B cell (primary cell): ENCODE results near the gene MRPS11. TPM values are rescaled to one million over a fixed set of nuclear protein-coding genes. Genes with fewer than 3 reads are reported as not detected.
"Not testable (repeated sequence)": the region's sequence is repeated elsewhere in the genome, so short reads cannot be mapped to it uniquely, and the experiment has no call there.

Experiments used
- ATAC-seq: fragments of 200-7000 bp; cut with Tn5 transposase; one replicate; pipeline ENCODE4 v1.10.0; 2021; ENCODE audit warnings: low read depth, mild to moderate bottlenecking, moderate number of reproducible peaks, moderate library complexity
- CTCF ChIA-PET: fragments of 350-600 bp; sonication (Branson Sonifier 250); formaldehyde crosslinking; loops from one replicate; lab custom pipeline; 2021; ENCODE audit warnings: antibody characterized with exemption, inconsistent platforms; lab: Charles Lee
- POLR2A ChIA-PET: fragments of 350-600 bp; sonication (Branson Sonifier 250); formaldehyde crosslinking; loops from one replicate; lab custom pipeline; 2021; ENCODE audit warnings: antibody characterized with exemption; lab: Charles Lee
- DNase-seq: peaks from one replicate; pipeline ENCODE4 v3.0.0; 2013
- H2AFZ ChIP-seq: 2 replicates; pipeline ENCODE4 v1.6.1; 2012; ENCODE audit warnings: mild to moderate bottlenecking, low read depth, low read length; ENCODE audit not compliant: insufficient read depth, poor library complexity, severe bottlenecking
- H3K27ac ChIP-seq, 2 donors: 1 replicate in 1 of 2; 2 replicates in 1 of 2; pipeline ENCODE4 v1.5.1; 2012 to 2013; ENCODE audit warnings: low read length in 2 of 2, mild to moderate bottlenecking in 2 of 2, moderate library complexity in 1 of 2
- H3K27me3 ChIP-seq, 4 experiments: fragments of 200-600 bp in 1 of 4; sonication (generic) in 1 of 4; replicated peaks in 1 of 4; 1 replicate in 2 of 4; 2 replicates in 2 of 4; pipeline versions ENCODE4 v1.6.1 to v1.7.0; 2013 to 2016; ENCODE audit warnings: low read length in 3 of 4, mild to moderate bottlenecking in 2 of 4, mixed read lengths in 1 of 4, moderate library complexity in 1 of 4; ENCODE audit not compliant: insufficient read depth in 4 of 4, control insufficient read depth in 3 of 4; ENCODE audit errors: control extremely low read depth in 1 of 4
- H3K36me3 ChIP-seq, 2 experiments: replicated peaks in 1 of 2; 1 replicate in 1 of 2; 2 replicates in 1 of 2; pipeline versions ENCODE4 v1.6.1 to v1.7.1; 2013; ENCODE audit warnings: low read length in 1 of 2; ENCODE audit not compliant: insufficient read depth in 2 of 2, control insufficient read depth in 1 of 2; ENCODE audit errors: control extremely low read depth in 1 of 2, extremely low read depth in 1 of 2
- H3K4me1 ChIP-seq, 2 donors: fragments of 200-600 bp in 1 of 2; sonication (generic) in 1 of 2; 1 replicate in 1 of 2; 2 replicates in 1 of 2; pipeline versions ENCODE4 v1.5.1 to v1.6.1; 2013 to 2017; ENCODE audit warnings: low read length in 2 of 2; ENCODE audit not compliant: control insufficient read depth in 2 of 2, insufficient read depth in 2 of 2
- H3K4me2 ChIP-seq: replicated peaks from 2 replicates; pipeline ENCODE3; 2012; ENCODE audit warnings: mild to moderate bottlenecking, low read depth, low read length; ENCODE audit not compliant: poor library complexity, severe bottlenecking
- H3K4me3 ChIP-seq, 5 experiments: fragments of 200-600 bp in 1 of 5; sonication (generic) in 1 of 5; 1 replicate in 3 of 5; 2 replicates in 2 of 5; pipeline versions ENCODE4 v1.5.1 to v1.7.0; 2011 to 2016; ENCODE audit warnings: low read length in 4 of 5, mild to moderate bottlenecking in 4 of 5, low read depth in 2 of 5, control low read depth in 1 of 5, moderate library complexity in 1 of 5; ENCODE audit not compliant: insufficient read depth in 1 of 5; ENCODE audit errors: control extremely low read depth in 1 of 5, extremely low read depth in 1 of 5
- H3K79me2 ChIP-seq: fragments of 200-600 bp; sonication (generic); one replicate; pipeline ENCODE4 v1.6.0; 2016; ENCODE audit warnings: low read length; ENCODE audit not compliant: control insufficient read depth, insufficient read depth
- H3K9ac ChIP-seq: fragments of 200-600 bp; sonication (generic); 2 replicates; pipeline ENCODE4 v1.6.1; 2017; ENCODE audit warnings: mild to moderate bottlenecking, low read length, moderate library complexity
- H3K9me3 ChIP-seq, 3 donors: one replicate each; pipeline versions ENCODE4 v1.6.1 to v1.7.1; 2013; ENCODE audit warnings: low read length in 2 of 3; ENCODE audit not compliant: control insufficient read depth in 2 of 3, insufficient read depth in 1 of 3; ENCODE audit errors: control extremely low read depth in 1 of 3
- H4K20me1 ChIP-seq: 2 replicates; pipeline ENCODE4 v1.6.0; 2012; ENCODE audit warnings: mild to moderate bottlenecking, low read length; ENCODE audit not compliant: insufficient read depth, control insufficient read depth, poor library complexity, severe bottlenecking
- H3K27ac Mint-ChIP-seq: one replicate; pipeline ENCODE4 v1.8.0; 2021; ENCODE audit warnings: mixed read lengths
- H3K27me3 Mint-ChIP-seq: one replicate; pipeline ENCODE4 v1.8.0; 2021; ENCODE audit warnings: mixed read lengths
- H3K4me1 Mint-ChIP-seq: one replicate; pipeline ENCODE4 v1.8.0; 2021; ENCODE audit warnings: mixed read lengths
- H3K4me3 Mint-ChIP-seq: one replicate; pipeline ENCODE4 v1.8.0; 2021; ENCODE audit warnings: mixed read lengths
- H3K9me3 Mint-ChIP-seq: one replicate; pipeline ENCODE4 v1.8.0; 2022; ENCODE audit warnings: mixed read lengths; ENCODE audit not compliant: insufficient read depth
- CTCF ChIP-seq: fragments of 200-600 bp; IDR thresholded peaks from one replicate; pipeline ENCODE4 v1.8.0; 2022; ENCODE audit warnings: antibody characterized with exemption, mild to moderate bottlenecking
- EZH2 ChIP-seq: IDR thresholded peaks from 2 replicates; pipeline ENCODE4 v1.6.1; 2012; ENCODE audit warnings: borderline replicate concordance, low read depth, mild to moderate bottlenecking, moderate library complexity, low read length; ENCODE audit not compliant: insufficient read depth, poor library complexity, severe bottlenecking
- WGBS: methylation state at CpG from one replicate; pipeline ENCODE4 v1.1.5; 2013; ENCODE audit warnings: missing lambda C conversion rate; ENCODE audit not compliant: insufficient coverage; 5-methylcytosine and 5-hydroxymethylcytosine counted together
- intact Hi-C: fragments of 100-400 bp; cut with micrococcal nuclease; formaldehyde crosslinking; loops from one replicate; pipeline ENCODE4 v1.10.0; 2022
- polyA plus RNA-seq: library from polyadenylated mRNA; depleted of rRNA; stranded (reverse); fragments of >200 nt; gene quantifications from 2 replicates; pipeline ENCODE4 v1.2.3, GENCODE V29; 2012
- total RNA-seq, 2 donors: library from RNA; stranded (reverse); fragments of 120-200 nt in 1 of 2; gene quantifications; 1 replicate in 1 of 2; 2 replicates in 1 of 2; pipeline versions ENCODE4 v1.2.3 to v1.2.4, GENCODE V29; 2013 to 2022

MRPS11 gene
- total and polyA plus RNA-seq, 2 donors (not counting 1 experiment from before 2014, with no cell fraction given): 21.1 to 37.9 TPM

GRCh38 chr15:88518903-88519302 lies 51.4 kb downstream of the MRPS11 start:
- Histone ChIP-seq H3K9me3 (no peaks in the 10 kb centered on the region), H4K20me1 (no peaks in the 10 kb centered on the region), H3K4me2 (no peak overlapping the region), H3K79me2 (no peaks in the 10 kb centered on the region), H3K9ac (no peak overlapping the region), H2AFZ (no peak overlapping the region), H3K36me3 (peaks cover 5 to 9% of the 10 kb centered on the region in 2 experiments), H3K4me1 (no peaks in the 10 kb centered on the region), H3K4me3 (no peak overlapping the region), H3K27me3 (no peaks in the 10 kb centered on the region), H3K27ac (no peak overlapping the region)
- no peak for TF ChIP-seq EZH2
- no peak for TF ChIP-seq CTCF
- Mint-ChIP-seq H3K27me3 (no peaks in the 10 kb centered on the region), H3K9me3 (no peaks in the 10 kb centered on the region), H3K4me3 (no peak overlapping the region), H3K27ac (no peak overlapping the region), H3K4me1 (no peaks in the 10 kb centered on the region)
- no peak for ATAC-seq
- DNase-seq: no peak
- intact Hi-C loops: no loop called here
- POLR2A ChIA-PET: no interaction called here
- CTCF ChIA-PET: no interaction called here
- WGBS: 94% methylated on average over 2 of the region's 3 CpGs

GRCh38 chr15:88524094-88524493 lies 56.6 kb downstream of the MRPS11 start:
- H4K20me1 ChIP-seq, H3K27me3 Mint-ChIP-seq, H2AFZ ChIP-seq, H3K4me1 Mint-ChIP-seq, H3K9me3 Mint-ChIP-seq, POLR2A ChIA-PET, DNase-seq, H3K4me3 Mint-ChIP-seq, H3K27me3 ChIP-seq, ATAC-seq, H3K4me1 ChIP-seq, H3K27ac ChIP-seq, H3K27ac Mint-ChIP-seq, intact Hi-C loops, H3K9ac ChIP-seq, H3K79me2 ChIP-seq, H3K4me2 ChIP-seq, H3K4me3 ChIP-seq, CTCF ChIA-PET, H3K9me3 ChIP-seq: not testable (repeated sequence)
- H3K36me3 ChIP-seq: peaks cover 6 to 34% of the 10 kb centered on the region in 2 experiments
- over 99% methylated on average over 19 of the region's 23 CpGs for WGBS
